C4-2B (cell line): ENCODE measurements around the gene PDGFA.

ENCODE experiments used
- H3K27ac ChIP-seq: fragments of 450-650 bp; 2 replicates; pipeline ENCODE4 v1.5.1; 2017
- CTCF ChIP-seq: fragments of 450-650 bp; conservative IDR thresholded peaks from 2 replicates; pipeline ENCODE4 v1.5.1; 2017; ENCODE audit warnings: mild to moderate bottlenecking
- ZFX ChIP-seq: fragments of 450-650 bp; IDR thresholded peaks from 2 replicates; pipeline ENCODE4 v1.6.1; 2017

The PDGFA gene

GRCh38 chr7:485188-486081 is 34.2 kb downstream of the PDGFA start:
- TF ChIP-seq ZFX (no peak), CTCF (no peak)

GRCh38 chr7:484356-485101 is 35.1 kb downstream of the PDGFA start:
- no peak overlapping the region for H3K27ac ChIP-seq
- TF ChIP-seq CTCF: no peak
- TF ChIP-seq ZFX: no peak

More at GRCh38 chr7:485188-486081, 34.2 kb downstream of the PDGFA start:
- H3K27ac ChIP-seq: no peak overlapping the region

GRCh38 chr7:483656-484355 is 35.8 kb downstream of the PDGFA start:
- H3K27ac ChIP-seq: no peak overlapping the region
- no peak for TF ChIP-seq CTCF
- no peak for TF ChIP-seq ZFX

- TF ChIP-seq ZFX (no peak), CTCF (no peak)
- no peak overlapping the region for H3K27ac ChIP-seq
Measured at GRCh38 chr7:482521-483083, 37.0 kb downstream of the PDGFA start.

- H3K27ac ChIP-seq: no peak overlapping the region
Measured at GRCh38 chr7:481219-481930, 38.3 kb downstream of the PDGFA start.

More at GRCh38 chr7:481219-481930, 38.3 kb downstream of the PDGFA start:
- TF ChIP-seq ZFX (no peak), CTCF (no peak)
